Liver (tissue), 9 donors: ENCODE measurements around the gene MAD2L2. TPM values are rescaled to one million over a fixed set of nuclear protein-coding genes. Genes with fewer than 3 reads are reported as not detected.

Experiments used
- DNase-seq: peaks from one replicate; pipeline ENCODE4 v3.0.0-alpha.2; 2017; ENCODE audit warnings: low spot score
- H3K27ac ChIP-seq, 2 donors: one replicate each; pipeline ENCODE4 v1.7.0; 2013; ENCODE audit warnings: inconsistent platforms in 2 of 2, low read length in 2 of 2, control low read depth in 1 of 2, low read depth in 1 of 2, mild to moderate bottlenecking in 1 of 2
- H3K27me3 ChIP-seq, 4 donors: one replicate each; pipeline versions ENCODE4 v1.6.1 to v1.7.0; 2013; ENCODE audit warnings: low read length in 3 of 4, inconsistent platforms in 1 of 4, mild to moderate bottlenecking in 1 of 4, moderate library complexity in 1 of 4; ENCODE audit not compliant: control insufficient read depth in 4 of 4, insufficient read depth in 4 of 4
- H3K36me3 ChIP-seq, 4 donors: one replicate each; pipeline versions ENCODE4 v1.6.1 to v1.7.0; 2013; ENCODE audit warnings: low read length in 3 of 4, mild to moderate bottlenecking in 3 of 4, low read depth in 1 of 4, moderate library complexity in 1 of 4; ENCODE audit not compliant: control insufficient read depth in 4 of 4, insufficient read depth in 3 of 4
- H3K4me1 ChIP-seq, 4 donors: one replicate each; pipeline versions ENCODE4 v1.6.1 to v1.7.0; 2013; ENCODE audit warnings: low read length in 3 of 4, mild to moderate bottlenecking in 3 of 4, moderate library complexity in 1 of 4; ENCODE audit not compliant: control insufficient read depth in 4 of 4, insufficient read depth in 4 of 4
- H3K4me3 ChIP-seq, 3 donors: one replicate each; pipeline versions ENCODE4 v1.6.1 to v1.7.0; 2013; ENCODE audit warnings: low read length in 3 of 3, control low read depth in 1 of 3, low read depth in 1 of 3, mild to moderate bottlenecking in 1 of 3
- H3K9ac ChIP-seq, 2 donors: one replicate each; pipeline ENCODE4 v1.7.0; 2013; ENCODE audit warnings: low read length in 2 of 2, mild to moderate bottlenecking in 2 of 2, moderate library complexity in 2 of 2, control low read depth in 1 of 2, low read depth in 1 of 2
- H3K9me3 ChIP-seq, 4 donors: one replicate each; pipeline versions ENCODE4 v1.6.1 to v1.7.0; 2013; ENCODE audit warnings: low read length in 3 of 4; ENCODE audit not compliant: control insufficient read depth in 4 of 4
- ATF3 ChIP-seq: IDR thresholded peaks from 2 replicates; pipeline ENCODE4 v1.6.1; 2016; ENCODE audit warnings: antibody characterized with exemption
- CTCF ChIP-seq: fragments of 150-350 bp; IDR thresholded peaks from 2 replicates; pipeline ENCODE4 v1.5.1; 2017; ENCODE audit warnings: improper control_type of control experiment, low read depth, low read length; ENCODE audit not compliant: missing input control
- GABPA ChIP-seq, 2 donors: IDR thresholded peaks in 1 of 2; conservative IDR thresholded peaks in 1 of 2; 2 replicates each; pipeline ENCODE4 v1.6.1; 2016; ENCODE audit warnings: antibody characterized with exemption in 2 of 2, mild to moderate bottlenecking in 1 of 2, moderate library complexity in 1 of 2
- HNF4A ChIP-seq, 2 donors: conservative IDR thresholded peaks; 2 replicates each; pipeline ENCODE4 v1.6.1; 2016; ENCODE audit warnings: antibody characterized with exemption in 2 of 2, mild to moderate bottlenecking in 2 of 2
- HNF4G ChIP-seq: IDR thresholded peaks from 2 replicates; pipeline ENCODE4 v1.6.1; 2016; ENCODE audit warnings: antibody characterized with exemption
- JUND ChIP-seq, 2 donors: IDR thresholded peaks; 2 replicates each; pipeline ENCODE4 v1.6.1; 2016; ENCODE audit warnings: antibody characterized with exemption in 2 of 2
- MAX ChIP-seq: IDR thresholded peaks from 2 replicates; pipeline ENCODE4 v1.6.1; 2016; ENCODE audit warnings: antibody characterized with exemption
- NR2F2 ChIP-seq: IDR thresholded peaks from 2 replicates; pipeline ENCODE4 v1.6.1; 2016; ENCODE audit warnings: antibody characterized with exemption
- RAD21 ChIP-seq, 2 donors: IDR thresholded peaks; 2 replicates each; pipeline ENCODE4 v1.6.1; 2016; ENCODE audit warnings: antibody characterized with exemption in 2 of 2, mild to moderate bottlenecking in 2 of 2
- REST ChIP-seq: IDR thresholded peaks from 2 replicates; pipeline ENCODE4 v1.6.1; 2016; ENCODE audit warnings: antibody characterized with exemption, mild to moderate bottlenecking
- RXRA ChIP-seq, 2 donors: IDR thresholded peaks; 2 replicates each; pipeline ENCODE4 v1.6.1; 2017 to 2018; ENCODE audit warnings: antibody characterized with exemption in 2 of 2, mild to moderate bottlenecking in 1 of 2
- SP1 ChIP-seq: IDR thresholded peaks from 2 replicates; pipeline ENCODE4 v1.6.1; 2018; ENCODE audit warnings: antibody characterized with exemption, mild to moderate bottlenecking
- YY1 ChIP-seq: IDR thresholded peaks from 2 replicates; pipeline ENCODE4 v1.6.1; 2016; ENCODE audit warnings: antibody characterized with exemption, mild to moderate bottlenecking
- ZBTB33 ChIP-seq: IDR thresholded peaks from 2 replicates; pipeline ENCODE4 v1.6.1; 2016; ENCODE audit warnings: antibody characterized with exemption
- WGBS: extraction: QIAGEN DNeasy Blood & Tissue Kit; methylation state at CpG from one replicate; pipeline ENCODE4 v1.1.7; 2013; 5-methylcytosine and 5-hydroxymethylcytosine counted together
- polyA plus RNA-seq, 2 donors: library from polyadenylated mRNA; stranded (reverse) in 1 of 2; unstranded in 1 of 2; fragments of 200-250 nt in 1 of 2; fragments of >200 nt in 1 of 2; fragmentation: Nextera tagmentation in 1 of 2; extraction: Ambion mirVana in 1 of 2; gene quantifications; one replicate each; pipeline versions ENCODE4 v1.2.1 to v1.2.3, GENCODE V29; 2013 to 2015
- total RNA-seq, 2 donors: library from RNA; depleted of rRNA; stranded (reverse); fragments of >200 nt; gene quantifications; one replicate each; pipeline ENCODE4 v1.2.3, GENCODE V29; 2014
- donor health status: healthy.
- donor health status: healthy.
- donor health status: healthy.
- donor health status: healthy.
- donor health status: healthy.

Gene MAD2L2
- total and polyA plus RNA-seq, 4 donors = 17.5 to 43.1 (median 31.9) TPM

- H3K4me1 ChIP-seq = peaks cover 0 to 13% (median 10%) of the 10 kb centered on the region in 4 donors
- H3K27ac ChIP-seq = no peak overlapping the region
- H3K4me3 ChIP-seq = no peak overlapping the region
- H3K9me3 ChIP-seq = no peaks in the 10 kb centered on the region
- H3K36me3 ChIP-seq = no peaks in the 10 kb centered on the region
- H3K9ac ChIP-seq = no peak overlapping the region
- H3K27me3 ChIP-seq = no peaks in the 10 kb centered on the region
- 87% methylated on average over 4 of the region's 4 CpGs for WGBS
- TF ChIP-seq RAD21 (IDR thresholded peaks at IDR 0.05) (no peak), ZBTB33 (no peak), HNF4A (conservative IDR thresholded peaks at IDR 0.05) (peak in 1 of 2 donors; percentile 45), RXRA (IDR thresholded peaks at IDR 0.05) (no peak), MAX (no peak), NR2F2 (no peak), REST (no peak), JUND (IDR thresholded peaks at IDR 0.05) (no peak)
- no peak for DNase-seq
Observed at GRCh38 chr1:11727119-11727518, 46.2 kb upstream of the MAD2L2 start.

- DNase-seq = no peak
- Histone ChIP-seq H3K27ac (no peak overlapping the region), H3K9ac (no peak overlapping the region), H3K4me1 (peaks cover 0 to 10% (median 9%) of the 10 kb centered on the region in 4 donors), H3K4me3 (no peak overlapping the region), H3K36me3 (no peaks in the 10 kb centered on the region), H3K9me3 (no peaks in the 10 kb centered on the region), H3K27me3 (no peaks in the 10 kb centered on the region)
- TF ChIP-seq ATF3 (no peak), CTCF (no peak), RAD21 (IDR thresholded peaks at IDR 0.05) (no peak), NR2F2 (no peak), YY1 (no peak), HNF4G (no peak), REST (no peak), SP1 (no peak), GABPA (IDR thresholded peaks at IDR 0.05 in 1 of 2, conservative IDR thresholded peaks at IDR 0.05 in 1 of 2) (no peak), RXRA (IDR thresholded peaks at IDR 0.05) (no peak)
- 80% methylated on average over 5 of the region's 5 CpGs for WGBS
Observed at GRCh38 chr1:11725616-11726015, 44.7 kb upstream of the MAD2L2 start.
